ENCODE results near the gene UIMC1. TPM values are rescaled to one million over a fixed set of nuclear protein-coding genes. Genes with fewer than 3 reads are reported as not detected.

The UIMC1 gene
- total and polyA plus RNA-seq, 2 donors (not counting 1 experiment from before 2014, with no cell fraction given) = 49.2 to 98.1 TPM

DNA sequence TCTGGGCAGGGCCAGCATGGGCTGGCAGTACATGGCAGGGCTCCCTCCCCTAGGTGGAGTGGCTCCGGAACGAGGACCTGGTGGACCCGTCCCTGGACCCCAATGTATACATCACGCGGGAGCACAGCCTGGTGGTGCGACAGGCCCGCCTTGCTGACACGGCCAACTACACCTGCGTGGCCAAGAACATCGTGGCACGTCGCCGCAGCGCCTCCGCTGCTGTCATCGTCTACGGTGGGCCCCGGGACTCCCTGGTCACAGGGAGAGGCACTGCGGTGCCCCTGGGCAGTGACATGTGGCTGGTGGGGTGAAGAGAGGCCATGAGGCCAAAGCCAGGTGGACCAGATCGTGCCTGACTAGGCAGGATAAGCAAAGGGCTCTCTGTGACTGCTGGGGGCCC is 137.8 kb downstream of the UIMC1 start:
- no peak overlapping the region for H3K27ac Mint-ChIP-seq
- Histone ChIP-seq H3K36me3 (replicated peaks in 1 of 2; ENCODE audit: control extremely low read depth in 1 of 2, control insufficient read depth in 1 of 2, extremely low read depth in 1 of 2, insufficient read depth in 2 of 2, low read length in 1 of 2) (no peaks in the 10 kb centered on the region), H3K4me3 (ENCODE audit: control extremely low read depth in 1 of 5, extremely low read depth in 1 of 5, insufficient read depth in 1 of 5, low read depth in 2 of 5, low read length in 4 of 5) (no peak overlapping the region), H3K79me2 (ENCODE audit: control insufficient read depth, insufficient read depth, low read length) (no peaks in the 10 kb centered on the region), H4K20me1 (ENCODE audit: control insufficient read depth, insufficient read depth, low read length, poor library complexity, severe bottlenecking) (no peaks in the 10 kb centered on the region), H3K9ac (ENCODE audit: low read length) (no peak overlapping the region), H3K9me3 (ENCODE audit: control extremely low read depth in 1 of 3, control insufficient read depth in 2 of 3, insufficient read depth in 1 of 3, low read length in 2 of 3) (peaks cover 0 to 18% (median 0%) of the 10 kb centered on the region in 3 donors), H3K27ac (ENCODE audit: low read length in 2 of 2) (no peak overlapping the region), H3K4me1 (ENCODE audit: control insufficient read depth in 2 of 2, insufficient read depth in 2 of 2, low read length in 2 of 2) (no peaks in the 10 kb centered on the region), H3K27me3 (replicated peaks in 1 of 4; ENCODE audit: control extremely low read depth in 1 of 4, control insufficient read depth in 3 of 4, insufficient read depth in 4 of 4, low read length in 3 of 4) (peaks cover 0 to 29% (median 11%) of the 10 kb centered on the region in 4 experiments), H2AFZ (ENCODE audit: insufficient read depth, low read depth, low read length, poor library complexity, severe bottlenecking) (no peak overlapping the region), H3K4me2 (replicated peaks; ENCODE audit: low read depth, low read length, poor library complexity, severe bottlenecking) (no peak overlapping the region)
- CTCF ChIA-PET = no interaction called here
- POLR2A ChIA-PET = no interaction called here
- intact Hi-C loops (cut with micrococcal nuclease) = no loop called here
- H3K9me3 Mint-ChIP-seq (ENCODE audit: insufficient read depth) = no peaks in the 10 kb centered on the region
- TF ChIP-seq, protein P1, sequence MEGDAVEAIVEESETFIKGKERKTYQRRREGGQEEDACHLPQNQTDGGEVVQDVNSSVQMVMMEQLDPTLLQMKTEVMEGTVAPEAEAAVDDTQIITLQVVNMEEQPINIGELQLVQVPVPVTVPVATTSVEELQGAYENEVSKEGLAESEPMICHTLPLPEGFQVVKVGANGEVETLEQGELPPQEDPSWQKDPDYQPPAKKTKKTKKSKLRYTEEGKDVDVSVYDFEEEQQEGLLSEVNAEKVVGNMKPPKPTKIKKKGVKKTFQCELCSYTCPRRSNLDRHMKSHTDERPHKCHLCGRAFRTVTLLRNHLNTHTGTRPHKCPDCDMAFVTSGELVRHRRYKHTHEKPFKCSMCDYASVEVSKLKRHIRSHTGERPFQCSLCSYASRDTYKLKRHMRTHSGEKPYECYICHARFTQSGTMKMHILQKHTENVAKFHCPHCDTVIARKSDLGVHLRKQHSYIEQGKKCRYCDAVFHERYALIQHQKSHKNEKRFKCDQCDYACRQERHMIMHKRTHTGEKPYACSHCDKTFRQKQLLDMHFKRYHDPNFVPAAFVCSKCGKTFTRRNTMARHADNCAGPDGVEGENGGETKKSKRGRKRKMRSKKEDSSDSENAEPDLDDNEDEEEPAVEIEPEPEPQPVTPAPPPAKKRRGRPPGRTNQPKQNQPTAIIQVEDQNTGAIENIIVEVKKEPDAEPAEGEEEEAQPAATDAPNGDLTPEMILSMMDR (IDR thresholded peaks at IDR 0.05) = no peak
- no peak for TF ChIP-seq EZH2 (IDR thresholded peaks at IDR 0.05; ENCODE audit: borderline replicate concordance, insufficient read depth, low read depth, low read length, poor library complexity, severe bottlenecking)
- ATAC-seq (ENCODE audit: low read depth) = no peak
- WGBS (ENCODE audit: insufficient coverage) = 93% methylated on average over 19 of the region's 20 CpGs
- DNase-seq = no peak
- peaks cover 19% of the 10 kb centered on the region for H3K27me3 Mint-ChIP-seq
- H3K4me3 Mint-ChIP-seq = no peak overlapping the region
- H3K4me1 Mint-ChIP-seq = peaks cover 2% of the 10 kb centered on the region

DNA sequence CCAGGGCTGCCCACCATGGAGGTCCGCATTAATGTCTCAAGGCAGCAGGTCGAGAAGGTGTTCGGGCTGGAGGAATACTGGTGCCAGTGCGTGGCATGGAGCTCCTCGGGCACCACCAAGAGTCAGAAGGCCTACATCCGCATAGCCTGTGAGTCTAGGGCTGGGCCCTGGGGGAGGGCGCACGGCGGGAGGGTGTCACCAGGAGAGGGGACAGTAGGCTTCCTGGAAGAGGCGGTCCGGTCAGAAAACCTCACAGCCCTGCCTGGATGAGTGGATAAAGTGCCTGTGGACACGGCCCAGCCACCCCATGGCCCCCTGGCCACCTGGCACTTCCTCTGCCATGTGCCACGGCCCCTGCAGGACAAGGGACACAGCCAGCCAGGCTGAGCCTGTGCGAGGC is 138.5 kb downstream of the UIMC1 start:
- 90% methylated on average over 13 of the region's 14 CpGs for WGBS (ENCODE audit: insufficient coverage)
- no peaks in the 10 kb centered on the region for H3K36me3 ChIP-seq (replicated peaks in 1 of 2; ENCODE audit: control extremely low read depth in 1 of 2, control insufficient read depth in 1 of 2, extremely low read depth in 1 of 2, insufficient read depth in 2 of 2, low read length in 1 of 2)
- H3K9ac ChIP-seq (ENCODE audit: low read length) = no peak overlapping the region
- TF ChIP-seq, protein P1 (IDR thresholded peaks at IDR 0.05) = no peak
- no peak for TF ChIP-seq EZH2 (IDR thresholded peaks at IDR 0.05; ENCODE audit: borderline replicate concordance, insufficient read depth, low read depth, low read length, poor library complexity, severe bottlenecking)
- H3K9me3 ChIP-seq (ENCODE audit: control extremely low read depth in 1 of 3, control insufficient read depth in 2 of 3, insufficient read depth in 1 of 3, low read length in 2 of 3) = peaks cover 0 to 12% (median 0%) of the 10 kb centered on the region in 3 donors
- H2AFZ ChIP-seq (ENCODE audit: insufficient read depth, low read depth, low read length, poor library complexity, severe bottlenecking) = no peak overlapping the region
- peaks cover 22% of the 10 kb centered on the region for H3K27me3 Mint-ChIP-seq
- no peak overlapping the region for H3K27ac ChIP-seq (ENCODE audit: low read length in 2 of 2)
- DNase-seq = no peak
- no peaks in the 10 kb centered on the region for H4K20me1 ChIP-seq (ENCODE audit: control insufficient read depth, insufficient read depth, low read length, poor library complexity, severe bottlenecking)
- intact Hi-C loops (cut with micrococcal nuclease) = no loop called here
- H3K27ac Mint-ChIP-seq = no peak overlapping the region
- no peaks in the 10 kb centered on the region for H3K79me2 ChIP-seq (ENCODE audit: control insufficient read depth, insufficient read depth, low read length)
- H3K4me1 ChIP-seq (ENCODE audit: control insufficient read depth in 2 of 2, insufficient read depth in 2 of 2, low read length in 2 of 2) = no peaks in the 10 kb centered on the region
- H3K4me3 ChIP-seq (ENCODE audit: control extremely low read depth in 1 of 5, extremely low read depth in 1 of 5, insufficient read depth in 1 of 5, low read depth in 2 of 5, low read length in 4 of 5) = no peak overlapping the region
- H3K4me3 Mint-ChIP-seq = no peak overlapping the region
- peaks cover under 1% of the 10 kb centered on the region for H3K4me1 Mint-ChIP-seq
- ChIA-PET CTCF (no interaction called here), POLR2A (no interaction called here)
- peaks cover 0 to 32% (median 11%) of the 10 kb centered on the region in 4 experiments for H3K27me3 ChIP-seq (replicated peaks in 1 of 4; ENCODE audit: control extremely low read depth in 1 of 4, control insufficient read depth in 3 of 4, insufficient read depth in 4 of 4, low read length in 3 of 4)
- ATAC-seq (ENCODE audit: low read depth) = no peak
- no peaks in the 10 kb centered on the region for H3K9me3 Mint-ChIP-seq (ENCODE audit: insufficient read depth)
- no peak overlapping the region for H3K4me2 ChIP-seq (replicated peaks; ENCODE audit: low read depth, low read length, poor library complexity, severe bottlenecking)

Data from B cell (primary cell).